Measurements from ENCODE around the gene IRAK3. TPM values are rescaled to one million over a fixed set of nuclear protein-coding genes. Genes with fewer than 3 reads are reported as not detected.

IRAK3 gene
- total RNA-seq, 1 donor from 2014 or later = 3.2 TPM

Other genes with a start within 250 kb of the IRAK3 start
- gene LLPH, start 58.5 kb upstream of the IRAK3 start, total RNA-seq = 31.3 and 33.6 TPM in 2 replicates
- gene TMBIM4, start 19.2 kb upstream of the IRAK3 start, total RNA-seq = 58.6 and 61.9 TPM in 2 replicates
- gene HELB, start 113.3 kb downstream of the IRAK3 start, total RNA-seq = 20.5 and 21.5 TPM in 2 replicates

Data from activated T-helper 1 cell treated with anti-CD3 and anti-CD28 coated beads, Interleukin-12 subunit alpha, Interleukin-12 subunit beta, Interleukin-2, Interleukin-4 antibody, amounts not matched to agents 30 ng/mL and 10 ng/mL and 1 ng/mL, durations not matched to agents 14 hours and 24 hours and 36 hours (primary cell).